K562 (cell line): ENCODE measurements around the gene CRYBB1.

ENCODE experiments used
- ATF1 ChIP-seq, 2 experiments: fragments of 450-650 bp in 1 of 2; IDR thresholded peaks; 2 replicates each; pipeline ENCODE4 v1.6.1; 2016; ENCODE audit warnings: missing compliant biosample characterization in 1 of 2, missing genetic modification characterization in 1 of 2
- CBX1 ChIP-seq: sonication (generic); IDR thresholded peaks from 2 replicates; pipeline ENCODE4 v1.6.1; 2016; ENCODE audit warnings: antibody characterized with exemption, low read depth, mild to moderate bottlenecking
- NR2C2 ChIP-seq, 2 experiments: fragments of 200-800 bp in 1 of 2; sonication (Bioruptor generic) in 1 of 2; sonication (generic) in 1 of 2; formaldehyde crosslinking in 1 of 2; IDR thresholded peaks; 2 replicates each; pipeline versions ENCODE4 v1.6.1 to v1.8.0; 2016 to 2022; ENCODE audit warnings: mild to moderate bottlenecking in 1 of 2, missing compliant biosample characterization in 1 of 2, missing genetic modification characterization in 1 of 2, missing genetic modification reagents in 1 of 2
- PHF8 ChIP-seq: fragments of 200-600 bp; sonication (generic); IDR thresholded peaks from 2 replicates; pipeline ENCODE4 v1.6.1; 2012; ENCODE audit warnings: mixed run types, mild to moderate bottlenecking, inconsistent platforms, low read length, moderate library complexity, borderline replicate concordance
- PML ChIP-seq: IDR thresholded peaks from 2 replicates; pipeline ENCODE4 v1.6.1; 2012; ENCODE audit warnings: low read length, inconsistent platforms
- POLR2A ChIP-seq: fragments of 450-650 bp; conservative IDR thresholded peaks from 2 replicates; pipeline ENCODE4 v1.6.1; 2016
- SMAD1 ChIP-seq: fragments of 150-350 bp; IDR thresholded peaks from 2 replicates; pipeline ENCODE4 v1.6.1; 2014; ENCODE audit warnings: low read length, low read depth; ENCODE audit not compliant: partially characterized antibody
- SMARCE1 ChIP-seq: fragments of 450-650 bp; IDR thresholded peaks from 2 replicates; pipeline ENCODE4 v1.7.1; 2016; ENCODE audit warnings: mild to moderate bottlenecking
- TF ChIP-seq, protein P1 (sequence below), 3 experiments: IDR thresholded peaks in 2 of 3; conservative IDR thresholded peaks in 1 of 3; 2 replicates each; pipeline ENCODE4 v1.5.1; 2011 to 2012; ENCODE audit warnings: low read length in 3 of 3, mild to moderate bottlenecking in 3 of 3, control low read depth in 2 of 3, improper control_type of control experiment in 1 of 3, inconsistent platforms in 1 of 3, low read depth in 1 of 3, mixed read lengths in 1 of 3, moderate library complexity in 1 of 3; ENCODE audit not compliant: insufficient read depth in 2 of 3
- TF ChIP-seq, protein P2 (sequence below): fragments of 250-450 bp; sonication (Bioruptor Pico); IDR thresholded peaks from 2 replicates; pipeline ENCODE4 v1.5.0; 2022; ENCODE audit warnings: mild to moderate bottlenecking
- TF ChIP-seq, protein P3 (sequence below): fragments of 450-650 bp; formaldehyde crosslinking; conservative IDR thresholded peaks from 2 replicates; pipeline ENCODE4 v1.4.0; 2022; ENCODE audit warnings: mild to moderate bottlenecking, missing genetic modification characterization
- TF ChIP-seq, protein P4 (sequence below): sonication (generic); formaldehyde crosslinking; IDR thresholded peaks from 2 replicates; pipeline ENCODE4 v1.5.0; 2020; ENCODE audit warnings: missing genetic modification reagents

DNA sequence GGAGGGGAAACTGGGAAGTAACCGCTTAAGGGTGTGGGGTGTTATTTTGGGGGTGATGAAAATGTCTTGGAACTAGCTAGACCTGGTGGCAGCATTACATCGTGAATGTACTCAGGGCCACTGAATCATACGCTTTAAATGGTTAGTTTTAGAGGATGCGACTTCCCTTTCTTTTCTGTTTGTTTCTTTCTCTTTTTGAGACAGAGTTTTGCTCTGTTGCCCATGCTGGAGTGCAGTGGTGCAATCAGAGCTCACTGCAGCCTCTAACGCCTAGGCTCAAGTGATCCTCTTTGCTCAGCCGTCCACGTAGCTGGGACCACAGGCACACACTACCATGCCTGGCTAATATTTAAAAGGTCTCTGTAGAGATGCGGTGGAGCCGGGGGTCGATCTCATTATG is 34.0 kb upstream of the CRYBB1 start:
- TF ChIP-seq, protein P1, sequence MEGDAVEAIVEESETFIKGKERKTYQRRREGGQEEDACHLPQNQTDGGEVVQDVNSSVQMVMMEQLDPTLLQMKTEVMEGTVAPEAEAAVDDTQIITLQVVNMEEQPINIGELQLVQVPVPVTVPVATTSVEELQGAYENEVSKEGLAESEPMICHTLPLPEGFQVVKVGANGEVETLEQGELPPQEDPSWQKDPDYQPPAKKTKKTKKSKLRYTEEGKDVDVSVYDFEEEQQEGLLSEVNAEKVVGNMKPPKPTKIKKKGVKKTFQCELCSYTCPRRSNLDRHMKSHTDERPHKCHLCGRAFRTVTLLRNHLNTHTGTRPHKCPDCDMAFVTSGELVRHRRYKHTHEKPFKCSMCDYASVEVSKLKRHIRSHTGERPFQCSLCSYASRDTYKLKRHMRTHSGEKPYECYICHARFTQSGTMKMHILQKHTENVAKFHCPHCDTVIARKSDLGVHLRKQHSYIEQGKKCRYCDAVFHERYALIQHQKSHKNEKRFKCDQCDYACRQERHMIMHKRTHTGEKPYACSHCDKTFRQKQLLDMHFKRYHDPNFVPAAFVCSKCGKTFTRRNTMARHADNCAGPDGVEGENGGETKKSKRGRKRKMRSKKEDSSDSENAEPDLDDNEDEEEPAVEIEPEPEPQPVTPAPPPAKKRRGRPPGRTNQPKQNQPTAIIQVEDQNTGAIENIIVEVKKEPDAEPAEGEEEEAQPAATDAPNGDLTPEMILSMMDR (IDR thresholded peaks at IDR 0.05 in 2 of 3, conservative IDR thresholded peaks at IDR 0.05 in 1 of 3; ENCODE audit: insufficient read depth in 2 of 3, low read depth in 1 of 3, low read length in 3 of 3), result no peak
- TF ChIP-seq, protein P2, sequence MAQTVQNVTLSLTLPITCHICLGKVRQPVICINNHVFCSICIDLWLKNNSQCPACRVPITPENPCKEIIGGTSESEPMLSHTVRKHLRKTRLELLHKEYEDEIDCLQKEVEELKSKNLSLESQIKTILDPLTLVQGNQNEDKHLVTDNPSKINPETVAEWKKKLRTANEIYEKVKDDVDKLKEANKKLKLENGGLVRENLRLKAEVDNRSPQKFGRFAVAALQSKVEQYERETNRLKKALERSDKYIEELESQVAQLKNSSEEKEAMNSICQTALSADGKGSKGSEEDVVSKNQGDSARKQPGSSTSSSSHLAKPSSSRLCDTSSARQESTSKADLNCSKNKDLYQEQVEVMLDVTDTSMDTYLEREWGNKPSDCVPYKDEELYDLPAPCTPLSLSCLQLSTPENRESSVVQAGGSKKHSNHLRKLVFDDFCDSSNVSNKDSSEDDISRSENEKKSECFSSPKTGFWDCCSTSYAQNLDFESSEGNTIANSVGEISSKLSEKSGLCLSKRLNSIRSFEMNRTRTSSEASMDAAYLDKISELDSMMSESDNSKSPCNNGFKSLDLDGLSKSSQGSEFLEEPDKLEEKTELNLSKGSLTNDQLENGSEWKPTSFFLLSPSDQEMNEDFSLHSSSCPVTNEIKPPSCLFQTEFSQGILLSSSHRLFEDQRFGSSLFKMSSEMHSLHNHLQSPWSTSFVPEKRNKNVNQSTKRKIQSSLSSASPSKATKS (CRISPR knock-in tag), result no peak
- TF ChIP-seq ATF1 (CRISPR knock-in tag; IDR thresholded peaks at IDR 0.05) (no peak), ATF1 (tag; IDR thresholded peaks at IDR 0.05) (no peak), CBX1 (no peak), PML (no peak), POLR2A (no peak), SMARCE1 (no peak), PHF8 (no peak), SMAD1 (no peak), NR2C2 (CRISPR knock-in tag; IDR thresholded peaks at IDR 0.05) (no peak), NR2C2 (tag; IDR thresholded peaks at IDR 0.05) (no peak)
- TF ChIP-seq, protein P3, sequence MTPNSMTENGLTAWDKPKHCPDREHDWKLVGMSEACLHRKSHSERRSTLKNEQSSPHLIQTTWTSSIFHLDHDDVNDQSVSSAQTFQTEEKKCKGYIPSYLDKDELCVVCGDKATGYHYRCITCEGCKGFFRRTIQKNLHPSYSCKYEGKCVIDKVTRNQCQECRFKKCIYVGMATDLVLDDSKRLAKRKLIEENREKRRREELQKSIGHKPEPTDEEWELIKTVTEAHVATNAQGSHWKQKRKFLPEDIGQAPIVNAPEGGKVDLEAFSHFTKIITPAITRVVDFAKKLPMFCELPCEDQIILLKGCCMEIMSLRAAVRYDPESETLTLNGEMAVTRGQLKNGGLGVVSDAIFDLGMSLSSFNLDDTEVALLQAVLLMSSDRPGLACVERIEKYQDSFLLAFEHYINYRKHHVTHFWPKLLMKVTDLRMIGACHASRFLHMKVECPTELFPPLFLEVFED (CRISPR knock-in tag), result no peak
- TF ChIP-seq, protein P4, sequence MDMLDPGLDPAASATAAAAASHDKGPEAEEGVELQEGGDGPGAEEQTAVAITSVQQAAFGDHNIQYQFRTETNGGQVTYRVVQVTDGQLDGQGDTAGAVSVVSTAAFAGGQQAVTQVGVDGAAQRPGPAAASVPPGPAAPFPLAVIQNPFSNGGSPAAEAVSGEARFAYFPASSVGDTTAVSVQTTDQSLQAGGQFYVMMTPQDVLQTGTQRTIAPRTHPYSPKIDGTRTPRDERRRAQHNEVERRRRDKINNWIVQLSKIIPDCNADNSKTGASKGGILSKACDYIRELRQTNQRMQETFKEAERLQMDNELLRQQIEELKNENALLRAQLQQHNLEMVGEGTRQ (CRISPR knock-in tag), result no peak
